Loucy (cell line): Measurements from ENCODE around the gene DNAH7.

Experiments used
- H2AFZ ChIP-seq: fragments of 200-600 bp; sonication (generic); 2 replicates; pipeline ENCODE4 v1.6.0; 2016; ENCODE audit warnings: antibody characterized with exemption, mild to moderate bottlenecking, low read length, moderate library complexity
- H3F3A ChIP-seq: fragments of 200-600 bp; 2 replicates; pipeline ENCODE4 v1.6.0; 2016; ENCODE audit warnings: antibody characterized with exemption, low read depth, mild to moderate bottlenecking
- H3K27me3 ChIP-seq: fragments of 200-600 bp; sonication (generic); 2 replicates; pipeline ENCODE4 v1.6.1; 2014; ENCODE audit warnings: low read length, mild to moderate bottlenecking; ENCODE audit not compliant: insufficient read depth, poor library complexity, severe bottlenecking
- H3K36me3 ChIP-seq: fragments of 200-600 bp; sonication (generic); 2 replicates; pipeline ENCODE4 v1.6.1; 2016; ENCODE audit warnings: low read length; ENCODE audit not compliant: insufficient read depth
- H3K4me1 ChIP-seq: fragments of 200-600 bp; sonication (generic); 2 replicates; pipeline ENCODE4 v1.5.1; 2014; ENCODE audit warnings: low read length, mild to moderate bottlenecking; ENCODE audit not compliant: insufficient read depth, poor library complexity, severe bottlenecking
- H3K4me2 ChIP-seq: fragments of 200-600 bp; sonication (generic); 2 replicates; pipeline ENCODE4 v1.6.0; 2014; ENCODE audit warnings: antibody characterized with exemption, low read length, low read depth, mild to moderate bottlenecking; ENCODE audit not compliant: poor library complexity, severe bottlenecking
- H3K4me3 ChIP-seq: fragments of 200-600 bp; sonication (generic); 2 replicates; pipeline ENCODE4 v1.5.1; 2014; ENCODE audit warnings: low read length, mild to moderate bottlenecking, mixed read lengths; ENCODE audit not compliant: poor library complexity, severe bottlenecking
- H3K79me2 ChIP-seq: fragments of 200-600 bp; sonication (generic); 2 replicates; pipeline ENCODE4 v1.6.1; 2014; ENCODE audit warnings: low read length; ENCODE audit not compliant: insufficient read depth
- H3K9ac ChIP-seq: fragments of 200-600 bp; sonication (generic); 2 replicates; pipeline ENCODE4 v1.6.0; 2014; ENCODE audit warnings: mild to moderate bottlenecking, low read depth, low read length, moderate library complexity; ENCODE audit not compliant: poor library complexity, severe bottlenecking
- H3K9me2 ChIP-seq: fragments of 200-600 bp; sonication (generic); replicated peaks from 2 replicates; pipeline ENCODE4 v1.6.1; 2016; ENCODE audit warnings: low read depth, low read length, mixed read lengths
- H3K9me3 ChIP-seq: fragments of 200-600 bp; sonication (generic); 2 replicates; pipeline ENCODE4 v1.6.1; 2014; ENCODE audit warnings: mild to moderate bottlenecking, antibody characterized with exemption, low read length, low read depth; ENCODE audit not compliant: insufficient read depth
- H4K20me1 ChIP-seq: fragments of 200-600 bp; sonication (generic); 2 replicates; pipeline ENCODE4 v1.6.0; 2014; ENCODE audit warnings: antibody characterized with exemption, low read length, mild to moderate bottlenecking; ENCODE audit not compliant: insufficient read depth, poor library complexity, severe bottlenecking
- EZH2phosphoT487 ChIP-seq: fragments of 200-600 bp; IDR thresholded peaks from 2 replicates; pipeline ENCODE4 v1.6.1; 2018; ENCODE audit warnings: antibody characterized with exemption, mild to moderate bottlenecking, moderate library complexity, borderline replicate concordance
- TF ChIP-seq, protein P1 (sequence below): fragments of 200-600 bp; sonication (generic); conservative IDR thresholded peaks from 2 replicates; pipeline ENCODE4 v1.5.1; 2014; ENCODE audit warnings: mild to moderate bottlenecking, antibody characterized with exemption, low read length

DNAH7 gene

DNA sequence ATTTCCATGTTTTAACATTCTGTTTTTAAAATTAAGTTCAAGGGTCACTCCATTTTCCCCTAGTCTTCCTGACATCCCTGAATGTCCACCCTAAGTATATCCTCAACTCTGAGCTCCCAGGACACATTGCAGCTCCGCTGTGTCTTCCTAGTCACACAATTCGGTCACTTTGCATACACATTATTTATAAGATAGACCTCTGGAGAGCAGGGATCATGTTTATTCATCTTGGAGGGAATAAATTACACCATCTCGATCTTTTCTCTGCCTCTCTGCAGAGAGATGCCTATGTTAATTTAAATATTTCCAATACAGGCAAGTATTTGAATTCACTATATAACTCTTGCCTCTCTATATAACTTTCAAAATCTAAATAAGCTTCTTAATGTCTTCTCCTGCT is 245.4 kb downstream of the DNAH7 start:
- no peaks in the 10 kb centered on the region for H3F3A ChIP-seq
- no peaks in the 10 kb centered on the region for H3K27me3 ChIP-seq
- H3K9me2 ChIP-seq = no peaks in the 10 kb centered on the region
- H3K4me1 ChIP-seq = peaks cover 23% of the 10 kb centered on the region
- H3K9ac ChIP-seq = no peak overlapping the region
- H4K20me1 ChIP-seq = no peaks in the 10 kb centered on the region
- H3K4me2 ChIP-seq = no peak overlapping the region
- H3K36me3 ChIP-seq = no peaks in the 10 kb centered on the region
- H3K9me3 ChIP-seq = no peaks in the 10 kb centered on the region
- TF ChIP-seq, protein P1, sequence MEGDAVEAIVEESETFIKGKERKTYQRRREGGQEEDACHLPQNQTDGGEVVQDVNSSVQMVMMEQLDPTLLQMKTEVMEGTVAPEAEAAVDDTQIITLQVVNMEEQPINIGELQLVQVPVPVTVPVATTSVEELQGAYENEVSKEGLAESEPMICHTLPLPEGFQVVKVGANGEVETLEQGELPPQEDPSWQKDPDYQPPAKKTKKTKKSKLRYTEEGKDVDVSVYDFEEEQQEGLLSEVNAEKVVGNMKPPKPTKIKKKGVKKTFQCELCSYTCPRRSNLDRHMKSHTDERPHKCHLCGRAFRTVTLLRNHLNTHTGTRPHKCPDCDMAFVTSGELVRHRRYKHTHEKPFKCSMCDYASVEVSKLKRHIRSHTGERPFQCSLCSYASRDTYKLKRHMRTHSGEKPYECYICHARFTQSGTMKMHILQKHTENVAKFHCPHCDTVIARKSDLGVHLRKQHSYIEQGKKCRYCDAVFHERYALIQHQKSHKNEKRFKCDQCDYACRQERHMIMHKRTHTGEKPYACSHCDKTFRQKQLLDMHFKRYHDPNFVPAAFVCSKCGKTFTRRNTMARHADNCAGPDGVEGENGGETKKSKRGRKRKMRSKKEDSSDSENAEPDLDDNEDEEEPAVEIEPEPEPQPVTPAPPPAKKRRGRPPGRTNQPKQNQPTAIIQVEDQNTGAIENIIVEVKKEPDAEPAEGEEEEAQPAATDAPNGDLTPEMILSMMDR = no peak
- TF ChIP-seq EZH2phosphoT487 = no peak
- H3K79me2 ChIP-seq = no peaks in the 10 kb centered on the region
- no peak overlapping the region for H3K4me3 ChIP-seq
- H2AFZ ChIP-seq = peak overlapping the region; percentile 63

DNA sequence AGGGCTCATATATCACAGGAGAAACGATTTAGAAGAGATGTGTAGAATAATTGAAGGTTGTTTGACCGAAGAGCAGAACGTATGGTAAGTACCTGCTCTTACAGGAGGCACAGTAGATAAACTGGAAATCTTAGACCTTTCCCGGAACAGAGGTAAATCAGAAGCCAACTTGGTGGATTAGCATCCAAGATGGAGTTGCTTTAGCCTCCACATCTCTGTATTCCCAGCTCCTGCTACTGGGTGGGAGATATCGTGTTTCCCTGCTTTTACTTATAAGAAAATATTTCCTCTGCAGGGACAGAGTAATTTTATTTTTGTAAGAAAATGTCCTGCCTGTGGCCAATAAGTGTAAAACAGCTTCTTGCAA is 247.1 kb downstream of the DNAH7 start:
- Histone ChIP-seq H3K79me2 (no peaks in the 10 kb centered on the region), H4K20me1 (no peaks in the 10 kb centered on the region), H3K9ac (no peak overlapping the region), H3K9me3 (no peaks in the 10 kb centered on the region), H3K4me3 (no peak overlapping the region), H3K4me1 (peaks cover 29% of the 10 kb centered on the region), H2AFZ (peak overlapping the region; percentile 66), H3K27me3 (no peaks in the 10 kb centered on the region), H3K4me2 (peak overlapping the region; percentile 42), H3F3A (no peaks in the 10 kb centered on the region), H3K9me2 (no peaks in the 10 kb centered on the region), H3K36me3 (no peaks in the 10 kb centered on the region)
- TF ChIP-seq, protein P1 = no peak
- no peak for TF ChIP-seq EZH2phosphoT487

DNA sequence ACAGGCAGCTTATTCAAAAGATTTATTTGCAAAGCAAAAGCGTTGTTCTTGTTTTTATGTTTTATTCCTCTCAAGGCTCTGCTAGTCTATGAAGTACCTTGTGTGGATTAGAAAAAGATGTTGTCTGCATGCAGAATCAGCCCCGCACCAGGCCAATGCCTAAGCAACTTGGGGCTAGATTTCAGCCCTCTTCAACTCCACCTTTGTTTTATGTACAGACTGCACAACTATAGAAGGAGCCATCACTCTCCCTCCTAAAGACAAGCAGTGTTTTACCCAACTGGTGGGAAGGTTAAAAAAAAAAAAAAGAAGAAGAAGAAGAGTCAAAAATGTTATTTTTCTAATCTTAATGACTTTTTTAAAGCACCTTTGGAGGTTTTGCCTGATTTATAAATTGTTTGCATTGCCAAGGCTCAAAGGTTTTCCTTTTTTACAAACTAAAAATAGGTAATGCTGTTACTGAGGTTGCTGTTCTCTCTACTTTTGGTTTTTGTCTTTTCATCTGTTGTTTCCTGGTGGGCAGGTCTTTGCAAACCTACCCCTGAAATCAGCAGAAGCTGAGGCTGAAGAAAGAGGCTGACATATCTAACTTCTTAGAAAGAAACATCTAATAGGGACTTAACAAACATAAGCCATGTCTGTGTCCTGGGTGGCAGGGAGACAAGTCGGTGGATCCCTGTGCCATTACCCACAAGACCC is 247.6 kb downstream of the DNAH7 start:
- Histone ChIP-seq H3K79me2 (no peaks in the 10 kb centered on the region), H3K36me3 (no peaks in the 10 kb centered on the region), H3K9me2 (no peaks in the 10 kb centered on the region), H3K4me3 (peak overlapping the region; percentile 14), H3K9ac (no peak overlapping the region), H3K9me3 (no peaks in the 10 kb centered on the region), H2AFZ (peak overlapping the region; percentile 66), H3K4me1 (peaks cover 29% of the 10 kb centered on the region), H3K27me3 (no peaks in the 10 kb centered on the region), H3K4me2 (peak overlapping the region; percentile 42), H3F3A (no peaks in the 10 kb centered on the region), H4K20me1 (no peaks in the 10 kb centered on the region)
- TF ChIP-seq EZH2phosphoT487 = no peak
- TF ChIP-seq, protein P1 = no peak
